ENCODE measurements around the gene QRFP.

The QRFP gene

DNA sequence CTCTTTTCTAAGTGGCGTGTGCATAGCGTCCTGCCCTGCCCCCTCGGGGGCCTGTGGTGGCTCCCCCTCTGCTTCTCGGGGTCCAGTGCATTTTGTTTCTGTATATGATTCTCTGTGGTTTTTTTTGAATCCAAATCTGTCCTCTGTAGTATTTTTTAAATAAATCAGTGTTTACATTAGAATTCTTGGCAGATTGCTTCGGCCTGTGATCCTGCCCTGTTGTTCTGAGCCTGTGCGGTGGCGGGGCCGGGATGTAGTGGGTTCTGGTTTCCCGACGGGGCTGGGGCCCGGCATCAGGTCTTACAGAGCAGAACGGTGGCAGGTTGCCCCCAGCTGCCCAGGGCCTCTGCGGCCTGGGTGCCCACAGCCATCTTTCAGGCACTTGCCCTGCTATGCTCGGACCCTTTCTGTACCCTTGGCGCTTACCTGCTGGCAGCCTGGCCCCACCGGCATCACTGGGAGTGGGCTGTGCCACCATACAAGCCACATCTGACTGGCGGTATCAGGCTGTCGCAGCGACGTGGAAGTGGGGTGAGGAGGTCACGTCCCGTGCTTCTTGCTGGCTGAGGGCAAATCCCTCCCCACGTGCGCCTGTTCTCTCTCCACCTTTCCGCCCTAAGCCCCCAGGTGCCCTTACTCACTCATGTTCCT is 9.0 kb downstream of the QRFP start:
- H3K9me3 ChIP-seq (ENCODE audit: insufficient read depth, low read depth, low read length): no peaks in the 10 kb centered on the region
- no peak overlapping the region for H3K27ac ChIP-seq (ENCODE audit: low read length)
- H3K4me1 ChIP-seq (ENCODE audit: insufficient read depth, low read length): no peaks in the 10 kb centered on the region
- no peak overlapping the region for H3K9ac ChIP-seq (ENCODE audit: low read depth, low read length)
- H3K36me3 ChIP-seq (ENCODE audit: insufficient read depth, low read depth, low read length): peaks cover 86% of the 10 kb centered on the region
- no peaks in the 10 kb centered on the region for H3K27me3 ChIP-seq (ENCODE audit: insufficient read depth, low read length)
- H3K4me3 ChIP-seq (ENCODE audit: low read length): no peak overlapping the region

DNA sequence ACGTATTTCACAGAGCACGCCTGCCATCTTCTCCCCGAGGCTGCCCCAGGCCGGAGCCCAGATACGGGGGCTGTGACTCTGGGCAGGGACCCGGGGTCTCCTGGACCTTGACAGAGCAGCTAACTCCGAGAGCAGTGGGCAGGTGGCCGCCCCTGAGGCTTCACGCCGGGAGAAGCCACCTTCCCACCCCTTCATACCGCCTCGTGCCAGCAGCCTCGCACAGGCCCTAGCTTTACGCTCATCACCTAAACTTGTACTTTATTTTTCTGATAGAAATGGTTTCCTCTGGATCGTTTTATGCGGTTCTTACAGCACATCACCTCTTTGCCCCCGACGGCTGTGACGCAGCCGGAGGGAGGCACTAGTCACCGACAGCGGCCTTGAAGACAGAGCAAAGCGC is 9.6 kb downstream of the QRFP start:
- no peaks in the 10 kb centered on the region for H3K9me3 ChIP-seq (ENCODE audit: insufficient read depth, low read depth, low read length)
- no peaks in the 10 kb centered on the region for H3K27me3 ChIP-seq (ENCODE audit: insufficient read depth, low read length)
- no peak overlapping the region for H3K9ac ChIP-seq (ENCODE audit: low read depth, low read length)
- no peak overlapping the region for H3K4me3 ChIP-seq (ENCODE audit: low read length)
- no peaks in the 10 kb centered on the region for H3K4me1 ChIP-seq (ENCODE audit: insufficient read depth, low read length)
- peaks cover 86% of the 10 kb centered on the region for H3K36me3 ChIP-seq (ENCODE audit: insufficient read depth, low read depth, low read length)
- no peak overlapping the region for H3K27ac ChIP-seq (ENCODE audit: low read length)

DNA sequence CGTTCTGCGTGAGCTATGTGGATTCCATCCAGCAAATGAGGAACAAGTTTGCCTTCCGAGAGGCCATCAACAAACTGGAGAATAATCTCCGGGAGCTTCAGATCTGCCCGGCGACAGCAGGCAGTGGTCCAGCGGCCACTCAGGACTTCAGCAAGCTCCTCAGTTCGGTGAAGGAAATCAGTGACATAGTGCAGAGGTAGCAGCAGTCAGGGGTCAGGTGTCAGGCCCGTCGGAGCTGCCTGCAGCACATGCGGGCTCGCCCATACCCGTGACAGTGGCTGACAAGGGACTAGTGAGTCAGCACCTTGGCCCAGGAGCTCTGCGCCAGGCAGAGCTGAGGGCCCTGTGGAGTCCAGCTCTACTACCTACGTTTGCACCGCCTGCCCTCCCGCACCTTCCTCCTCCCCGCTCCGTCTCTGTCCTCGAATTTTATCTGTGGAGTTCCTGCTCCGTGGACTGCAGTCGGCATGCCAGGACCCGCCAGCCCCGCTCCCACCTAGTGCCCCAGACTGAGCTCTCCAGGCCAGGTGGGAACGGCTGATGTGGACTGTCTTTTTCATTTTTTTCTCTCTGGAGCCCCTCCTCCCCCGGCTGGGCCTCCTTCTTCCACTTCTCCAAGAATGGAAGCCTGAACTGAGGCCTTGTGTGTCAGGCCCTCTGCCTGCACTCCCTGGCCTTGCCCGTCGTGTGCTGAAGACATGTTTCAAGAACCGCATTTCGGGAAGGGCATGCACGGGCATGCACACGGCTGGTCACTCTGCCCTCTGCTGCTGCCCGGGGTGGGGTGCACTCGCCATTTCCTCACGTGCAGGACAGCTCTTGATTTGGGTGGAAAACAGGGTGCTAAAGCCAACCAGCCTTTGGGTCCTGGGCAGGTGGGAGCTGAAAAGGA is 10.9 kb downstream of the QRFP start:
- Histone ChIP-seq H3K27ac (ENCODE audit: low read length) (no peak overlapping the region), H3K9ac (ENCODE audit: low read depth, low read length) (no peak overlapping the region), H3K4me1 (ENCODE audit: insufficient read depth, low read length) (no peaks in the 10 kb centered on the region), H3K4me3 (ENCODE audit: low read length) (no peak overlapping the region), H3K9me3 (ENCODE audit: insufficient read depth, low read depth, low read length) (no peaks in the 10 kb centered on the region), H3K36me3 (ENCODE audit: insufficient read depth, low read depth, low read length) (peaks cover 90% of the 10 kb centered on the region), H3K27me3 (ENCODE audit: insufficient read depth, low read length) (no peaks in the 10 kb centered on the region)

DNA sequence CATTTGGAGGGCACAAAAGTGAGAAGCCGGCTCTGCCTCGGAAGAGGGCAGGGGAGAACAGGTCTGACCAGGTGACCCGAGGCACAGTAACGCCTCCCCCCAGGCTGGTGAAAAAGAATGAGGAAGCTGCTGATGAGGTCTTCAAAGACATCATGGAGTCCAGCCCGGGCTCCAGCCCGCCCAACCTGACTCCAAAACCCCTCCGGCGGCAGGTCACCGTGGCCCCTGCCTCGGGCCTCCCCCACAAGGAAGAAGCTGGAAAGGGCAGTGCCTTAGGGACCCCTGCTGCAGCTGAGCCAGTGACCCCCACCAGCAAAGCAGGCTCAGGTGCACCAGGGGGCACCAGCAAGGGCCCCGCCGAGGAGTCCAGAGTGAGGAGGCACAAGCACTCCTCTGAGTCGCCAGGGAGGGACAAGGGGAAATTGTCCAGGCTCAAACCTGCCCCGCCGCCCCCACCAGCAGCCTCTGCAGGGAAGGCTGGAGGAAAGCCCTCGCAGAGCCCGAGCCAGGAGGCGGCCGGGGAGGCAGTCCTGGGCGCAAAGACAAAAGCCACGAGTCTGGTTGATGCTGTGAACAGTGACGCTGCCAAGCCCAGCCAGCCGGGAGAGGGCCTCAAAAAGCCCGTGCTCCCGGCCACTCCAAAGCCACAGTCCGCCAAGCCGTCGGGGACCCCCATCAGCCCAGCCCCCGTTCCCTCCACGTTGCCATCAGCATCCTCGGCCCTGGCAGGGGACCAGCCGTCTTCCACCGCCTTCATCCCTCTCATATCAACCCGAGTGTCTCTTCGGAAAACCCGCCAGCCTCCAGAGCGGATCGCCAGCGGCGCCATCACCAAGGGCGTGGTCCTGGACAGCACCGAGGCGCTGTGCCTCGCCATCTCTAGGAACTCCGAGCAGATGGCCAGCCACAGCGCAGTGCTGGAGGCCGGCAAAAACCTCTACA is 11.8 kb downstream of the QRFP start:
- H3K9me3 ChIP-seq (ENCODE audit: insufficient read depth, low read depth, low read length): no peaks in the 10 kb centered on the region
- H3K4me1 ChIP-seq (ENCODE audit: insufficient read depth, low read length): no peaks in the 10 kb centered on the region
- peaks cover 92% of the 10 kb centered on the region for H3K36me3 ChIP-seq (ENCODE audit: insufficient read depth, low read depth, low read length)
- H3K4me3 ChIP-seq (ENCODE audit: low read length): no peak overlapping the region
- no peaks in the 10 kb centered on the region for H3K27me3 ChIP-seq (ENCODE audit: insufficient read depth, low read length)
- H3K27ac ChIP-seq (ENCODE audit: low read length): no peak overlapping the region
- H3K9ac ChIP-seq (ENCODE audit: low read depth, low read length): no peak overlapping the region

DNA sequence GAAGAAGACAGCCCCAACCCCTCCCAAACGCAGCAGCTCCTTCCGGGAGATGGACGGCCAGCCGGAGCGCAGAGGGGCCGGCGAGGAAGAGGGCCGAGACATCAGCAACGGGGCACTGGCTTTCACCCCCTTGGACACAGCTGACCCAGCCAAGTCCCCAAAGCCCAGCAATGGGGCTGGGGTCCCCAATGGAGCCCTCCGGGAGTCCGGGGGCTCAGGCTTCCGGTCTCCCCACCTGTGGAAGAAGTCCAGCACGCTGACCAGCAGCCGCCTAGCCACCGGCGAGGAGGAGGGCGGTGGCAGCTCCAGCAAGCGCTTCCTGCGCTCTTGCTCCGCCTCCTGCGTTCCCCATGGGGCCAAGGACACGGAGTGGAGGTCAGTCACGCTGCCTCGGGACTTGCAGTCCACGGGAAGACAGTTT is 12.5 kb downstream of the QRFP start:
- H3K4me1 ChIP-seq (ENCODE audit: insufficient read depth, low read length): no peaks in the 10 kb centered on the region
- H3K9me3 ChIP-seq (ENCODE audit: insufficient read depth, low read depth, low read length): no peaks in the 10 kb centered on the region
- no peaks in the 10 kb centered on the region for H3K27me3 ChIP-seq (ENCODE audit: insufficient read depth, low read length)
- no peak overlapping the region for H3K4me3 ChIP-seq (ENCODE audit: low read length)
- H3K27ac ChIP-seq (ENCODE audit: low read length): no peak overlapping the region
- peaks cover 98% of the 10 kb centered on the region for H3K36me3 ChIP-seq (ENCODE audit: insufficient read depth, low read depth, low read length)
- no peak overlapping the region for H3K9ac ChIP-seq (ENCODE audit: low read depth, low read length)

DNA sequence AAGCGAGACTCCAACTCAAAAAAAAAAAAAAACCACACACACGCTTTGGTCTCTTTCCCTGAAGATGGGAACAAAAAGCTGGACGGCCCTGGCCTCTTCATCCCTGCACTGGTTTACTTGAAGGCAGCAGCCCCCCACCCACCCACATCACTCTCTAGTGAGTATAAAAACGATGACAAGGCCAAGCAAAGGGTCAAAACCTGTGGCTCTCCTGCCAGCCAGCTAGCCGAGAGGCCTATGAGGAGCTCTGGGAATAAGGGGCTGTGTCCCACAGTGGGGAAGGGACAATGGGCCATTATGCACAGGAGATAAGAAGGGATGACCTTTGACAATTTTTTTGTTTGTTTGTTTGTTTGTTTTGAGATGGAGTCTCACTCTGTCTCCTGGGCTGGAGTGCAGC is 13.1 kb downstream of the QRFP start:
- H3K9me3 ChIP-seq (ENCODE audit: insufficient read depth, low read depth, low read length): no peaks in the 10 kb centered on the region
- H3K4me1 ChIP-seq (ENCODE audit: insufficient read depth, low read length): no peaks in the 10 kb centered on the region
- no peak overlapping the region for H3K4me3 ChIP-seq (ENCODE audit: low read length)
- H3K27me3 ChIP-seq (ENCODE audit: insufficient read depth, low read length): no peaks in the 10 kb centered on the region
- no peak overlapping the region for H3K9ac ChIP-seq (ENCODE audit: low read depth, low read length)
- peaks cover 98% of the 10 kb centered on the region for H3K36me3 ChIP-seq (ENCODE audit: insufficient read depth, low read depth, low read length)
- no peak overlapping the region for H3K27ac ChIP-seq (ENCODE audit: low read length)

DNA sequence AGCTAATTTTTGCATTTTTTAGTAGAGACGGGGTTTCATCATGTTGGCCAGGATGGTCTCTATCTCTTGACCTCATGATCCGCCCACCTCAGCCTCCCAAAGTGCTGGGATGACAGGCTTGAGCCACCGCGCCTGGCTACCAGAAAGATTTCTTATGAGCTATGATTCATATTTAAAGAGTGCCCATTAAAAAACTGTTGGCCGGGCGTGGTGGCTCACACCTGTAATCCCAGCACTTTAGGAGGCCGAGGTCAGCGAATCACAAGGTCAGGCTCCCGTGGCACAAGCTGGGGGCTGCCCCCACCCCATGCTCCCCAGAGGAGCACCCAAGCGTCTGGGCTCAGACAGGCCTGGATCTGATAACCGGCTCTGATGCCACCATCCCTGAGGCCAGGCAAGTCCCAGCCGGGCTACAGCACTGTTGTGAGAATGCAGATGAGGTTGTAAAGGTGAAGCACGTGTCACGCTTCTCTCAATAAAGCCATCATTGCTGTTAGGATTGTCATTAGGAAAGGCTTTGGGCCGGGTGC is 13.9 kb downstream of the QRFP start:
- H3K9ac ChIP-seq (ENCODE audit: low read depth, low read length): no peak overlapping the region
- H3K9me3 ChIP-seq (ENCODE audit: insufficient read depth, low read depth, low read length): no peaks in the 10 kb centered on the region
- H3K27ac ChIP-seq (ENCODE audit: low read length): no peak overlapping the region
- H3K4me3 ChIP-seq (ENCODE audit: low read length): no peak overlapping the region
- peaks cover 98% of the 10 kb centered on the region for H3K36me3 ChIP-seq (ENCODE audit: insufficient read depth, low read depth, low read length)
- no peaks in the 10 kb centered on the region for H3K27me3 ChIP-seq (ENCODE audit: insufficient read depth, low read length)
- H3K4me1 ChIP-seq (ENCODE audit: insufficient read depth, low read length): no peaks in the 10 kb centered on the region

DNA sequence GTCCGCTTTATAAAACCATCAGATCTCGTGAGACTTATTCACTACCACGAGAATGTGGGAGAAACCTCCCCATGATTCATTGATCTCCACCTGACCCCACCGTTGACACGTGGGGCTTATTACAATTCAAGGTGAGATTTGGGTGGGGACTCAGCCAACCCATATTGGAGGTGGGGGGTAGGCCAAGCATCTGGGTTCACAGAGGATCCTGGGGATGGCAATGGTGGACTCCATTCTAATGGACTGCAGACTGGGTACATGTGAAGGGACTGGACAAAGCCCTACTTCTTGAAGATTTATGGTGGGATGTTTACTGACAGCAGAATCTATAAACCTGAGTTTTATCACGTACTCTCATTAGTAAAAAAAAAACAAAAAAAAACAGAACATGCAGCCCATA is 15.1 kb downstream of the QRFP start:
- Histone ChIP-seq H3K27ac (ENCODE audit: low read length) (no peak overlapping the region), H3K9ac (ENCODE audit: low read depth, low read length) (no peak overlapping the region), H3K9me3 (ENCODE audit: insufficient read depth, low read depth, low read length) (no peaks in the 10 kb centered on the region), H3K27me3 (ENCODE audit: insufficient read depth, low read length) (no peaks in the 10 kb centered on the region), H3K4me3 (ENCODE audit: low read length) (no peak overlapping the region), H3K36me3 (ENCODE audit: insufficient read depth, low read depth, low read length) (peaks cover 95% of the 10 kb centered on the region), H3K4me1 (ENCODE audit: insufficient read depth, low read length) (no peaks in the 10 kb centered on the region)

DNA sequence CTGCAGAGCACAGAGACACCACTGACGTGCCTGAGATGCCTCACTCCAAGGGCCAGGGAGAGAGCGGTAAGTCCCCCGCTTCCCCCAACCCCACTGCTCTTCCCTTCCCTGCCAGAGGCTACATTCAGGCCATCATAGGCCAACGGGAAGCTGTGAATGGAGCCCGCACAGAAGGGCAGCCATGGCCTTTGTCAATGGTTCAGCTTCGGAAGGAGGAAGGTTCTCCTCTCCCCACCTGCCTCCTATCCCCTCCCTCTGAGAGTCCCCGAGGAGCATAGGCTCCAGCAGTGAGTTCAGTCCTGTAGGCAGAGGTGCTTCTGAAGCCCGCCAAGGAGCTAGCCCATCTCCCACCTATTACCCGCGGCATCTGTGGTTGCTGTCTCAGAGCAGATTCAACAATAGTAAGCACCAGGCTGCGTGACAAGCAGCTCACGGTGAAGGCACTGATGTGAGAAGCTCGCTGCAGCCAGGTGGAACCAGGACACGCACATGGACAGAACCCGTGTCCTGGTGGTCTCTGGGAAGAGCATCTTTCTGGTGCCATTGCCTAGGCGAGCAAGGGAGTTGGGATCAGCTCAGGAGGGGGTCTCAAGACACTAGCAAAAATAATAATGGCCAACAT is 15.9 kb downstream of the QRFP start:
- no peak overlapping the region for H3K9ac ChIP-seq (ENCODE audit: low read depth, low read length)
- no peaks in the 10 kb centered on the region for H3K4me1 ChIP-seq (ENCODE audit: insufficient read depth, low read length)
- no peak overlapping the region for H3K27ac ChIP-seq (ENCODE audit: low read length)
- H3K9me3 ChIP-seq (ENCODE audit: insufficient read depth, low read depth, low read length): no peaks in the 10 kb centered on the region
- H3K4me3 ChIP-seq (ENCODE audit: low read length): no peak overlapping the region
- no peaks in the 10 kb centered on the region for H3K27me3 ChIP-seq (ENCODE audit: insufficient read depth, low read length)
- H3K36me3 ChIP-seq (ENCODE audit: insufficient read depth, low read depth, low read length): peaks cover 87% of the 10 kb centered on the region

DNA sequence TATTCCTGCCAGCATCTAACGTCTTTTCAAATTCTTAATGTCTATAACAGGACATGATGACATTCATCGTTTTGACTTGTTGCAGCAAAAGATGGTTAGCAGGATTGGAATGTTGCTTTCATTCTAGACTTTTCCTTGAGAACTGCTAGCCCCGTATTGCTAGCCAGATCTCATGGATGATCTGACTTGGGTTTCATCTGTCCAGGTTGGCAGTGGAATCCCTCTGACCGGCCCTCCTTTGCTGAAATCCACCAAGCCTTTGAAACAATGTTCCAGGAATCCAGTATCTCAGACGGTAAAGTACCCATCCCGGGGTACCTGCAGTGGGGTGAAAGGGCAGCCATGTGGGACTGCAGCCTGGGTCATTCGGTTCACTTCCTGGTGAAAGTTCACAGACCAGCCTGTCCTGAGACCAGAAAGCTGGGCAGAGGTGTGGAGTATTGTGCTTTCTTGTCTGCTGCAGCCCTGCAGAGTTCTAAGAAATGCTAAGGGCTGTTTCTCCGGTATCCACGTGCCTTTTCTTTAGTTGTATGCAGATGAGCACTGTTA is 16.7 kb downstream of the QRFP start:
- Histone ChIP-seq H3K9ac (ENCODE audit: low read depth, low read length) (no peak overlapping the region), H3K9me3 (ENCODE audit: insufficient read depth, low read depth, low read length) (no peaks in the 10 kb centered on the region), H3K27me3 (ENCODE audit: insufficient read depth, low read length) (no peaks in the 10 kb centered on the region), H3K27ac (ENCODE audit: low read length) (no peak overlapping the region), H3K4me1 (ENCODE audit: insufficient read depth, low read length) (no peaks in the 10 kb centered on the region), H3K36me3 (ENCODE audit: insufficient read depth, low read depth, low read length) (peaks cover 87% of the 10 kb centered on the region), H3K4me3 (ENCODE audit: low read length) (no peak overlapping the region)

DNA sequence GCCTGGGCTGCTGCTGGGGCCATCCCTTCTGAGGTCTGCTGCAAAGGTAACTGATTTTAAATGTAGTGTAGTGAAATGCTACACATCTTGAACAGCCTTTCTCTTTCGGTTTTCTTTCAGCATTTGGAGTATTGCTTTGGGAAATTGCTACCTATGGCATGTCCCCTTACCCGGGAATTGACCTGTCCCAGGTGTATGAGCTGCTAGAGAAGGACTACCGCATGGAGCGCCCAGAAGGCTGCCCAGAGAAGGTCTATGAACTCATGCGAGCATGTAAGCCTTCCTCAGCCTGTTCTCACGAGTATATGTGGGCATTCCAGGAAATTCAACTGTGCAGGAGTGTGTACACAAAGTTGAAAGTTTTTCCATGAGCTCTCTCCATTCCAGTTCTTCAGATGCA is 18.3 kb downstream of the QRFP start:
- Histone ChIP-seq H3K9me3 (ENCODE audit: insufficient read depth, low read depth, low read length) (no peaks in the 10 kb centered on the region), H3K4me1 (ENCODE audit: insufficient read depth, low read length) (no peaks in the 10 kb centered on the region), H3K36me3 (ENCODE audit: insufficient read depth, low read depth, low read length) (peaks cover 87% of the 10 kb centered on the region), H3K4me3 (ENCODE audit: low read length) (no peak overlapping the region), H3K9ac (ENCODE audit: low read depth, low read length) (no peak overlapping the region), H3K27ac (ENCODE audit: low read length) (no peak overlapping the region), H3K27me3 (ENCODE audit: insufficient read depth, low read length) (no peaks in the 10 kb centered on the region)

Data from iPS-20b (cell line).